GM10847 (cell line): ENCODE measurements around the gene PPP1R14B.

Experiments used
- POLR2A ChIP-seq: IDR thresholded peaks from 2 replicates; pipeline ENCODE4 v1.6.1; 2011; ENCODE audit not compliant: insufficient read length; ENCODE audit errors: extremely low read depth

The PPP1R14B gene, protein sequence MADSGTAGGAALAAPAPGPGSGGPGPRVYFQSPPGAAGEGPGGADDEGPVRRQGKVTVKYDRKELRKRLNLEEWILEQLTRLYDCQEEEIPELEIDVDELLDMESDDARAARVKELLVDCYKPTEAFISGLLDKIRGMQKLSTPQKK

DNA sequence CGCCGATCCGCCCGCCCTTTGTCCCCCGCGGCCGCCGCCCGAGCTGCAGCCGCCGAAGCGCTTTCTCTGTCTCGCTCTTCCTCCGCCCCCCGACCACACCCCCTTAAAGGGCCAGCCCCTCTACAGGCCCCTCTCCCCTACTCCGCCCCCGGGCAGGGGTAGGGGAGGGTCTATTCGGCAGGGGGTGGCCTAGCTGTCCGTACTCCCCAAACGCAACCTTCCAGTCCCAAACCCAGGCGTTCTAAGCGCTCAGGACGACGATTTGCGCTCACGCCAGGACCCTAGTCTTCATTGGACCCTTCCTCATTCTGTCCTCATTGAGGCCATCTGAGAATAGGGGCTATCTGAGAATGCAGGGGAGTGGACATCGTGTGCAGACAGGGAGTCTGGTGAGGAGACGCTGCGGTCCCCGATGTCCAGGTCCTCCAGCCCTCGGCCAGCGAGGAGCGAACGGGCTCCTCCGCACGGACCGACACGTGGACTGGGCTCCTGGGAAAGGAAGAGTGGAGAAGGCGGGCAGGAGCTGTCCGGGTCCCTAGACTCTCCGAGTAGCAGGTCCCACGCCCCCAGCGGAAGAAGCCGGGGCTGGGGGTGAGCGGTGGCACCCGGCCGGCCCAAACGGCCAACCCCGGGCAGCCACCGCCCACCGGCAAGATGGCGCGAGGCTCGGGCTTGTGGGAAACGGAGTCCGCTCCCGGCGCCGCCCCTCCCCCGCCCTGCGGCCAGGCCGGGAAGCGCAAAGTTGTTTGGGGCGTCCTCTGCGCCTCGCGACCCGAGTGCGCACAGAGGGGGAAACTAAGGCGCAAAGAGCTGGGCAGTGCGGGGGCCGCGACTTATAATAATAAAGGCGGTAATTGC is at the start of gene PPP1R14B:
Gene PPP1R14B, minus strand, starts transcription at position 73 of the 858 bp plus-strand sequence. CDS start 270 bp downstream, outside the sequence.
- no peak for TF ChIP-seq POLR2A

DNA sequence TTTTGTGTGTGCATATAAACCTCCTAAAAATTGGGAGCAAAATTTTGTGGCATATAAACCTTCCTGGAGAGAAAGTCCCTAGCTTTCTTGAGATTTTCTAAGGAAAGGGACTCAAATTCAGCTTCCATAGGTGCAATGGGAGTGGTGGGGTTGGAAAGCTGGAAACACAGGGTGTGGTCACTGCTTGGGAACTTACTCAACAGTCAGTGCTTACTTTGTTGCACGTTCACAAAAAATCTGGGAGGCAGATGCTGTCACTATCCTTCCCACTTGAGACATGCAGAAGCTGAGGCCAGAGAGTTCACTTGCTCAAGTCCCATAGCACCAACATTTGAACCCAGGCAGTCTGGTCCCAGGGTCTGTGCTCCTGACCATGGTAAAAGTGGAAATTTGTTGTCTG is 49.5 kb upstream of the PPP1R14B start:
- TF ChIP-seq POLR2A: no peak

DNA sequence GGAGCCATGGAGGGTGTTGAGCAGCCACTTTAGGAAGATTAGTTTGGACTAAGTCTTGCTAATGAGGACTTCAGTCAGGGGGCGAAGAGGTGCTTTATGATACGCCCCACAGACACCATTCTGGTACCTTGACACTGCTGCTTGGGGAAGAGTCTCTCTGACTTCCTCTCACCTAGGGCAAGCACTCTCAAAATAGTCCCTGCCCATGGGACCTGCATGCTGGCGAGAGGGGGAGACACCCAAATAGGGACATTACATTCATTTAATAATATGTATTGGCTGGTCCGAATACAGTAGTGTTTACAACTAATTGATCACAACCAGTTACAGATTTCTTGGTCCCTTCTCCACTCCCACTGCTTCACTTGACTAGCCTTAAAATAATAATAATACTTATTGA is 49.0 kb upstream of the PPP1R14B start:
- TF ChIP-seq POLR2A: no peak

DNA sequence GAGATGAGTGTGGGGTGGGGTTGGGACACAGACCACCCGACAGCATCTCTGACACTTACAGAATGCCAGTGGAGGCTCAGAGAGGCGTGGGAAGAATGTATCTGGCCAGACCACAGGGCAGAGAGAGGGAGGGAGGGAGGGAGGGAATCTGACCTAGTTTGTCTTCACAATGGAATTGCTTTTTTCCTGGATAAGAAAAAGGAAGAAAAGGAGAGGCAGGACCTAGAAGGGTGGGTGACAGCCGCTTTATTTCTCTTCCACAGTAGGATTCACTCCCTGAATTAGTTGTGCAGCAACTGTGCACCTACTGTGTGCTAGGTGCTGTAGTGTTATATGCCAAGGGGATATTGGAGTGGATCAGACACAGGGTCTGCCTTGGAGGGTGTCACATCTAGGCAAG is 48.0 kb upstream of the PPP1R14B start:
- TF ChIP-seq POLR2A: no peak

DNA sequence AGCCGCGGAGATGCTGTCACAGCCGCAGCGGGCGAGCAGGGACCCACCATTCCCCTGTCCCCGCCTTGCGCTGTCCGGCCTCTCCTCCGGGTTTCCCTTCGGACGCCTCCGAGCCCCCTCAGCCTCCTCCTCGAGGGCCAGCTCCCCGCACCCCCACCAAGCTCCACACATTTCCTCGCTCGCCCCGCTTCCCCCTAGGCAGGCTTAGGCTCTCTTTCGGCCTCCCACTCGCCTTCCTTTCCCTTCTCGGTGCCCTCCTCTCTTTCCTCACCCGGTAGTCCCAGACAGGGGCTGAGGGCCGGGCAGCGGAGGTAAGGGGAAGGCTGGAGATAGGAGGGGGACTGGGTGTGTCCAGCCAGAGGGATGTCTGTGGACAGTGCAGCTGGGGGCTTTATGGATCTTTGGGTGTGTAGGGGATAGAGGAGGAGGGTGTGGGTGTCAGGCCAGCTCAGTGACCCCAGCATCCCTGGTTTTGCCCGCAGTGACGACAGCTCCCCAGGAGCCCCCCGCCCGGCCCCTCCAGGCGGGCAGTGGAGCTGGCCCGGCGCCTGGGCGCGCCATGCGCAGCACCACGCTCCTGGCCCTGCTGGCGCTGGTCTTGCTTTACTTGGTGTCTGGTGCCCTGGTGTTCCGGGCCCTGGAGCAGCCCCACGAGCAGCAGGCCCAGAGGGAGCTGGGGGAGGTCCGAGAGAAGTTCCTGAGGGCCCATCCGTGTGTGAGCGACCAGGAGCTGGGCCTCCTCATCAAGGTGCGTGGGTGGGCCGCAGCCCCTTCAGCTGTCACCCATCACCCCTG is 45.9 kb upstream of the PPP1R14B start:
- TF ChIP-seq POLR2A: no peak

DNA sequence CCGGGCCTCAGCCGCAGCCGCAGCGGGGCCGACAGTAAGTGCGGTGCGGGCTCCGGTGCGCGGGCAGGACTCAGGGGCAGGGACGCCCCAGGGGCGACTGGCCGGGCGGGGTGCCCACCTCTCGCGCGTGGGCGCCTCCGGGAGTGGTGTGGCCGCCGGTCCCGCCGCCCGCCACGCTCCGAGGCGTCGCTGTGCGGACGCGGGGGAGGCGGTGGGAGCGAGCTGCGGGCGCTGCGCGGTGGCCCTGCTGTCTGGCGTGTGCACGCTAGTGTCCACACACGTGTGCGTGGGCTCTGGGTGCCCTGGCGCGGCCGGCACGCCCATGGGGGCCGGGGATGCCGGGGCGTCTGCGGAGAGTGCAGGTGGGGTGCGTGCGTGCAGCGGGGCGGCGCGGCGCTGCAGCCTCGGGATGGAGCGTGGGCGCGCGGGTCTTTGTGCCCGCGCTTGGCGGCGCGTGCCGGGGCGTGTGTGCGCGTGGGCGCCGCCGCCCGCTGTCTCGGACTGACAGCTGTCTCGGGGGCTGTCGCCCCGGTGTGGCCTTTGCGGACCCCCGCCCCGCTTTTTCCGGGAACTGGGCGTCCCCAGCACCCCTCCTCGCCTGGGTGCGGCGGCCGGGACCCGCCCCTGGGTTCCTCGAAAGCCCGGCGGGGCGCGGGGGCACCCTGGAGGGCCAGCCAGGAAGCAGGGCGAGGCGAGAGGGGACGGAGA is 45.2 kb upstream of the PPP1R14B start:
- TF ChIP-seq POLR2A: no peak

DNA sequence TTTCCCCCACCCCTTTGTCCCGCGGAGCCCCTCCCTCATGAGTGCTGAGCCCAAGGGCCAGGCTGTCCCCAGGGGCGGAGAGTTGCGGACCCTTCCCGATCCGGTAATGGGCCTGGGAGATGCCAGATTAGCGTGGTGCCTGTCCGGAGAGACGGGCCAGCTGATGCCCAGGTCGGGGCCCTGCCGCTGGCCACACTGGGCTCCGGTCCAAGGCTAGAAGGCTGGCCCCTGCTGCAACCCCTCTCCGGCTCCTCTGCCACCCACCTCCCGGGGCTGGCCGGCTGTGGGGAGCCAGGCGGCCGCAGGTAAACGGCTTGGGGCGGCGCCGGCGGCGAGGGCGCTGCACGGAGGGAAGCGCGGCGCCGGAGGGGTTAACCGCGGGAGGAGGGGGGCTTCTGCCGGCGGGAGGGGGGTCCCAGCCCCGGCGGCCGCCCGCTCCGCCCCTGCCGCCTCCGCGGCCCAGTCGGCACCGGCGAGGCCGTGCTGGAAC is 44.6 kb upstream of the PPP1R14B start, which contains the start of gene KCNK4:
Gene KCNK4, plus strand, starts transcription at position 41 of the 490 bp plus-strand sequence. CDS start 1,717 bp downstream, outside the sequence.
- TF ChIP-seq POLR2A: no peak

DNA sequence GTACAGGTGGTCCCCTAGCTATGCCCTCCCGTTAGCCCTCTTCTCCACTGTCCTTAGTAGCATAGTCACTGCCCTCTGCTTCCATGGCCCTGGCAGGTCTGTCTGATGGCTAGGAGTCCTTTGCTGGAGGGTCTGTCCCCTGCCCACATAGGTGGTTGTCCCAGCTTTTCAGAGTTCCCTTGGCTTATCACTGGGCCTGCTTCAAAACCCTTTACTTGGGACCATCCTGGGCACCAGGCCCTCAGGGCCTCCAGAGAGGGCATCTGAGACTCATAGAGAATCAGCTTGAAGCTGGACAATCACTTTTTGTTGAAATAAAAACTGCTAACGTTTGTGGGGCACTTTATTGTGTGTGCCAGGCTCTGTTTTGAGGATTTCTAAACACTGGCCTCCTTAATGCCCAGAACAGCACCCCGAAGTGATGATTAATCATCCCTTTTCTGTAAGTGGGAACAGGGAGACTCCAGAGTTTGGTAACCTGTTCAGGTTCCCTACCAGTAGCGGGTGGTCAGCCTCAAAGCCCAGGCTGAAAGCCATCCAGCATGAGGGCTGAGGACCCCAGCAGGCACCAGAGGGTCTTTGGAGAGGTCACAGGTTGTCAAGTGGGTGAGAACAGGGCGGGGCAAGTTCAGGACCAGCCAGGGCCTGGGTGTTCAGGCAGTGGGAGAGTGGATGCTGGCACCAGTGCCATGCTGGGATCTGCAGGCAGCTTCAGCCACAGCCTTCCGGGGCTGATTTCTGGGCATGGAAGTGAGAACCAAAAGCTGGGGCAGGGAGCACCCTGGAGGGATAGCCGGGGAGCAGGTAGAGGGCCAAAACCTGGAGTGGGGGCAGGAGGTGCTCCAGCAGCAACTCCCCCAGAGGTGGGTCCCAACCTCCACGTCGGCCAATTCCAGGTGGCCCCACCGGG is 43.9 kb upstream of the PPP1R14B start:
- TF ChIP-seq POLR2A: no peak

DNA sequence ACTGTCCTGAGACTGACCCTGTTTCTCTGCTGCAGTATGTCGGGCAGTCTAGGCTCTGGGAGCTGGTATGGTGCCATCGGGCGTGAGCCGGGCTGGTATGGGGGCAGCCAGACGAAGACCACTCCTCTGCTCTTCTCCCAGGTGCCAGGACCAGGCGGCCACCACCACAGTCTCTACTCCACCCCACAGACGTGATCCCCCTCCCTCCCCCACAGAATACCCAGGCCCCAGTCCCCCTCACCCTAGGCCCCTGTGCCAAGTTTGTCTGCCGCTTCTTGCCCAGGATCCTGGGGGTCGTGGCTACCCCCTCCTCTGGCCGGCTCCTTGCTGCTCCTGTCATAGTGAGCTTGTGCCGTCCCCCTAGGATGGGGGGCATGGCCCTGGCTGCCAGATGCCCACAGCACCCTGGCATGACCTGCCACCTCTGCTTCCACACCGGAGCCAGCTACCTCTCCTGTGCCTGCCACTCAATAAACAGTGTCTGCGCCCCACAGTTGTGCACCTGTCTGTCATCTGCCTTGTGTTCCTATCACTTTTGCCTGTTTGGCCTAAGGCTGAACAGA is 42.3 kb upstream of the PPP1R14B start:
- TF ChIP-seq POLR2A: no peak

DNA sequence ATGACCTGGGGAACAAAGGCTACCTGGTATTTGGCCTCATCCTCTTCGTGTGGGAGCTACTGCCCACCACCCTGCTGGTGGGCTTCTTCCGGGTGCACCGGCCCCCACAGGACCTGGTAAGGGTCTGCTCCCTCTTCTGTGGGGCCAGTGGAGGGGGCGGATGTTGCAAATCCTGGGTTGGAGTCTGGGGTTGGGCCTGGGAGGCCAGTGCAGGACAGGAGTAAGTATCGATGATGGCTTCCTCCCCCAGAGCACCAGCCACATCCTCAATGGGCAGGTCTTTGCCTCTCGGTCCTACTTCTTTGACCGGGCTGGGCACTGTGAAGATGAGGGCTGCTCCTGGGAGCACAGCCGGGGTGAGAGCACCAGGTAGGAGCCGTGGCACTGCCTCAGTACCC is 41.6 kb upstream of the PPP1R14B start:
- no peak for TF ChIP-seq POLR2A

DNA sequence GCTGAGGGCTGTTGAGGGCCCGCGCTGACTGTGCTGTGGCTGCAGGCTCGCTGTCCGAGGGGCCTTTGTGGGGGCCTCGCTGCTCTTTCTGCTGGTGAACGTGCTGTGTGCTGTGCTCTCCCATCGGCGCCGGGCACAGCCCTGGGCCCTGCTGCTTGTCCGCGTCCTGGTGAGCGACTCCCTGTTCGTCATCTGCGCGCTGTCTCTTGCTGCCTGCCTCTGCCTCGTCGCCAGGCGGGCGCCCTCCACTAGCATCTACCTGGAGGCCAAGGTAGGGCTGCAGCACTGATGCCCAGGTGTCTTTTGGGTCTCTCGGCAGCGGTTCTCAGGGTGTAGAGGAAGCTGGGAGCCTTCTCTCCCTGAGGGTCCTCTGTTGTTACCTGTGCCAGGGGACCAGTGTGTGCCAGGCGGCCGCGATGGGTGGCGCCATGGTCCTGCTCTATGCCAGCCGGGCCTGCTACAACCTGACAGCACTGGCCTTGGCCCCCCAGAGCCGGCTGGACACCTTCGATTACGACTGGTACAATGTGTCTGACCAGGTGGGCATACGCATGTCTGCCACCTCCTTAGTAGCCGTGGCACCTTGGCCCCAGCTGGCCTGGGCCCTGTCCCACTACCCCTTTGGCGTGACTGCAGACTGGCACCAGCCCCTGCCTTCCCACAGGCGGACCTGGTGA is 41.1 kb upstream of the PPP1R14B start:
- TF ChIP-seq POLR2A: no peak

DNA sequence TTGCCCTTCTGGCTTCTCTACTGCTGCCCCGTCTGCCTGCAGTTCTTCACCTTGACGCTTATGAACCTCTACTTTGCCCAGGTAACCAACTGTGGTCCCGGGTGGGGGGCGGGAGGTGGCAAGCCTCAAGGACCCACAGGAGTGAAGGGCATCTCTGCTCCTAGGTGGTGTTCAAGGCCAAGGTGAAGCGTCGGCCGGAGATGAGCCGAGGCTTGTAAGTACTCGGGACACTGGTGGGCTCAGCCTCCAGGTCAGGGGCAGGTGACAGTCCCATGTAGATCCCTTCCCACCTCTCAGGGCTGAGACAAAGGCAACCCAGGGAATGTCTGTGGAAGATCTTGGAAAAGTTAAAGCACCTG is 40.0 kb upstream of the PPP1R14B start:
- no peak for TF ChIP-seq POLR2A
